Tibial artery (tissue), 4 donors: Measurements from ENCODE around the gene SEMA3E.
"Not testable (repeated sequence)": the region's sequence is repeated elsewhere in the genome, so short reads cannot be mapped to it uniquely, and the experiment has no call there.

Experiments
- DNase-seq, 2 donors: peaks; one replicate each; pipeline ENCODE4 v3.0.0-alpha.2; 2019
- H3K27ac ChIP-seq, 2 donors: fragments of 200-600 bp; sonication (generic) in 1 of 2; 1 replicate in 1 of 2; 2 replicates in 1 of 2; pipeline ENCODE4 v1.5.1; 2018 to 2019; ENCODE audit warnings: mild to moderate bottlenecking in 1 of 2
- H3K27me3 ChIP-seq, 2 donors: fragments of 200-600 bp; sonication (generic) in 1 of 2; one replicate each; pipeline versions ENCODE4 v1.5.1 to v1.6.0; 2016 to 2019
- H3K36me3 ChIP-seq, 3 donors: fragments of 200-600 bp; sonication (generic) in 2 of 3; one replicate each; pipeline ENCODE4 v1.5.1; 2016 to 2019; ENCODE audit warnings: mild to moderate bottlenecking in 2 of 3
- H3K4me1 ChIP-seq, 4 donors: fragments of 200-600 bp; sonication (generic) in 2 of 4; 1 replicate in 3 of 4; 2 replicates in 1 of 4; pipeline ENCODE4 v1.5.1; 2016 to 2019
- H3K4me3 ChIP-seq, 2 donors: fragments of 200-600 bp; sonication (generic) in 1 of 2; 1 replicate in 1 of 2; 2 replicates in 1 of 2; pipeline ENCODE4 v1.5.1; 2018 to 2019; ENCODE audit warnings: mild to moderate bottlenecking in 2 of 2
- H3K9me3 ChIP-seq, 3 donors: fragments of 200-600 bp; sonication (generic) in 1 of 3; one replicate each; pipeline ENCODE4 v1.5.1; 2016 to 2019
- CTCF ChIP-seq, 2 experiments: fragments of 200-600 bp in 1 of 2; fragments of 450-650 bp in 1 of 2; IDR thresholded peaks; one replicate each; pipeline ENCODE4 v1.5.1; 2017 to 2019; ENCODE audit warnings: antibody characterized with exemption in 2 of 2, mild to moderate bottlenecking in 1 of 2, moderate library complexity in 1 of 2
- intact Hi-C: fragments of 100-400 bp; cut with DNase I; formaldehyde crosslinking; loops from one replicate; pipeline ENCODE4 v1.15.0; 2023; ENCODE audit warnings: low total_unique reads

Gene SEMA3E

GRCh38 chr7:83466187-83466923 is 182.6 kb downstream of the SEMA3E start:
- DNase-seq = no peak
- no peak overlapping the region for H3K27ac ChIP-seq
- H3K4me1 ChIP-seq = peaks cover 0 to 7% (median 2%) of the 10 kb centered on the region in 4 donors
- no peak overlapping the region for H3K4me3 ChIP-seq
- H3K36me3 ChIP-seq = no peaks in the 10 kb centered on the region
- intact Hi-C loops = no loop called here
- H3K9me3 ChIP-seq = no peaks in the 10 kb centered on the region
- H3K27me3 ChIP-seq = no peaks in the 10 kb centered on the region
- no peak for TF ChIP-seq CTCF (IDR thresholded peaks at IDR 0.05)

GRCh38 chr7:83465643-83466042 is 183.3 kb downstream of the SEMA3E start:
- Histone ChIP-seq H3K36me3 (no peaks in the 10 kb centered on the region), H3K27ac (no peak overlapping the region), H3K9me3 (no peaks in the 10 kb centered on the region), H3K27me3 (no peaks in the 10 kb centered on the region), H3K4me1 (peaks cover 0 to 7% (median 2%) of the 10 kb centered on the region in 4 donors), H3K4me3 (no peak overlapping the region)
- intact Hi-C loops = no loop called here
- no peak for DNase-seq
- TF ChIP-seq CTCF (IDR thresholded peaks at IDR 0.05) = no peak

- H3K9me3 ChIP-seq, H3K27ac ChIP-seq, intact Hi-C loops, H3K4me3 ChIP-seq, DNase-seq, H3K27me3 ChIP-seq, H3K36me3 ChIP-seq, H3K4me1 ChIP-seq: not testable (repeated sequence)
Measured at GRCh38 chr7:83461820-83462219, 187.1 kb downstream of the SEMA3E start.

- DNase-seq, intact Hi-C loops, H3K4me1 ChIP-seq, H3K4me3 ChIP-seq, H3K36me3 ChIP-seq, H3K27ac ChIP-seq, H3K9me3 ChIP-seq, H3K27me3 ChIP-seq: not testable (repeated sequence)
Measured at GRCh38 chr7:83459930-83460653, 188.8 kb downstream of the SEMA3E start.

GRCh38 chr7:83459101-83459929 is 189.6 kb downstream of the SEMA3E start:
- H3K4me1 ChIP-seq, H3K4me3 ChIP-seq, intact Hi-C loops, H3K27me3 ChIP-seq, H3K9me3 ChIP-seq, H3K27ac ChIP-seq, H3K36me3 ChIP-seq, DNase-seq: not testable (repeated sequence)

- Histone ChIP-seq H3K4me3 (no peak overlapping the region), H3K36me3 (no peaks in the 10 kb centered on the region), H3K9me3 (no peaks in the 10 kb centered on the region), H3K27me3 (no peaks in the 10 kb centered on the region), H3K27ac (no peak overlapping the region), H3K4me1 (no peaks in the 10 kb centered on the region)
- TF ChIP-seq CTCF (IDR thresholded peaks at IDR 0.05) = no peak
- intact Hi-C loops = no loop called here
- no peak for DNase-seq
Measured at GRCh38 chr7:83457022-83457892, 191.7 kb downstream of the SEMA3E start.
